Activated CD8-positive, alpha-beta T cell treated with anti-CD3 and anti-CD28 coated beads, Interleukin-2, amount 10 ng/mL, durations not matched to agents 7 days and 5 days (primary cell): ENCODE data around the gene IQSEC1. TPM values are rescaled to one million over a fixed set of nuclear protein-coding genes. Genes with fewer than 3 reads are reported as not detected.
A peak's percentile ranks its signal among the peaks of the same experiment; 100 is the strongest.

ENCODE experiments used
- ATAC-seq: fragments of 150-1000 bp; cut with Tn5 transposase; one replicate; pipeline ENCODE4 v1.10.0; 2021; ENCODE audit warnings: moderate library complexity
- CTCF ChIA-PET: fragments of 350-600 bp; sonication (Branson Sonifier 250); formaldehyde crosslinking; loops from one replicate; lab custom pipeline; 2021; ENCODE audit warnings: antibody characterized with exemption; lab: Charles Lee
- POLR2A ChIA-PET: fragments of 350-600 bp; sonication (Branson Sonifier 250); formaldehyde crosslinking; loops from one replicate; lab custom pipeline; 2021; ENCODE audit warnings: antibody characterized with exemption; lab: Charles Lee
- DNase-seq: peaks from one replicate; pipeline ENCODE4 v3.0.0-alpha.2; 2020
- H3K27ac Mint-ChIP-seq: one replicate; pipeline ENCODE4 v1.8.0; 2021; ENCODE audit warnings: mild to moderate bottlenecking, mixed read lengths
- H3K27me3 Mint-ChIP-seq: one replicate; pipeline ENCODE4 v1.8.0; 2021; ENCODE audit warnings: low read depth, mixed read lengths
- H3K36me3 Mint-ChIP-seq: one replicate; pipeline ENCODE4 v1.8.0; 2021; ENCODE audit warnings: low read depth, mixed read lengths
- H3K4me1 Mint-ChIP-seq: one replicate; pipeline ENCODE4 v1.8.0; 2021; ENCODE audit warnings: low read depth, mixed read lengths
- H3K4me3 Mint-ChIP-seq: one replicate; pipeline ENCODE4 v1.8.0; 2021; ENCODE audit warnings: mild to moderate bottlenecking, mixed read lengths
- H3K9me3 Mint-ChIP-seq: one replicate; pipeline ENCODE4 v1.8.0; 2022; ENCODE audit warnings: mixed read lengths; ENCODE audit not compliant: insufficient read depth
- total RNA-seq, 2 experiments: library from RNA; stranded (reverse); gene quantifications; one replicate each; pipeline ENCODE4 v1.2.3, GENCODE V29; 2021

Gene IQSEC1
- total RNA-seq, 2 experiments from 2014 or later = 47.8 to 53.8 TPM

- Mint-ChIP-seq H3K4me1 (peaks cover 17% of the 10 kb centered on the region), H3K9me3 (no peaks in the 10 kb centered on the region), H3K27ac (no peak overlapping the region), H3K4me3 (no peak overlapping the region), H3K27me3 (peaks cover 21% of the 10 kb centered on the region), H3K36me3 (no peaks in the 10 kb centered on the region)
- DNase-seq = no peak
- no peak for ATAC-seq
- CTCF ChIA-PET = interaction anchor here (0.9 to 3.1 kb wide), 35 partner anchors 9 to 557 kb away, joined by 3 to 49 read pairs (median 5); partner anchors contain the start of gene HDAC11
- POLR2A ChIA-PET = no interaction called here
These were observed 19.7 kb upstream of the IQSEC1 start for GRCh38 chr3:13092621-13093617.

GRCh38 chr3:13091898-13092611, 18.8 kb upstream of the IQSEC1 start:
- H3K27ac Mint-ChIP-seq = peak overlapping the region; percentile 51
- peak; percentile 88 for DNase-seq
- ATAC-seq = peak; percentile 91
- ChIA-PET CTCF (interaction anchor here (0.5 to 3.1 kb wide), 77 partner anchors 8 to 559 kb away, joined by 3 to 49 read pairs (median 4); partner anchors contain the start of gene HDAC11), POLR2A (interaction anchor here (0.6 to 0.8 kb wide), 2 partner anchors 22 to 42 kb away, joined by 3 read pairs; no protein-coding TSS in a partner anchor)
- H3K27me3 Mint-ChIP-seq = peaks cover 21% of the 10 kb centered on the region
- no peaks in the 10 kb centered on the region for H3K9me3 Mint-ChIP-seq
- H3K4me1 Mint-ChIP-seq = peaks cover 21% of the 10 kb centered on the region
- no peak overlapping the region for H3K4me3 Mint-ChIP-seq
- H3K36me3 Mint-ChIP-seq = no peaks in the 10 kb centered on the region

GRCh38 chr3:13088028-13089006, 15.1 kb upstream of the IQSEC1 start:
- POLR2A ChIA-PET = no interaction called here
- Mint-ChIP-seq H3K4me1 (peaks cover 28% of the 10 kb centered on the region), H3K4me3 (no peak overlapping the region), H3K9me3 (no peaks in the 10 kb centered on the region), H3K36me3 (no peaks in the 10 kb centered on the region), H3K27me3 (no peaks in the 10 kb centered on the region), H3K27ac (peak overlapping the region; percentile 32)
- DNase-seq (no peak), ATAC-seq (no peak)
- CTCF ChIA-PET = no interaction called here

GRCh38 chr3:13087320-13087990, 14.2 kb upstream of the IQSEC1 start:
- DNase-seq (no peak), ATAC-seq (no peak)
- CTCF ChIA-PET = interaction anchor here (1.0 kb wide), 1 partner anchor 9 kb away, joined by 3 read pairs; no protein-coding TSS in a partner anchor
- H3K4me3 Mint-ChIP-seq = no peak overlapping the region
- POLR2A ChIA-PET = no interaction called here
- no peaks in the 10 kb centered on the region for H3K9me3 Mint-ChIP-seq
- peaks cover 26% of the 10 kb centered on the region for H3K4me1 Mint-ChIP-seq
- H3K36me3 Mint-ChIP-seq = no peaks in the 10 kb centered on the region
- no peaks in the 10 kb centered on the region for H3K27me3 Mint-ChIP-seq
- H3K27ac Mint-ChIP-seq = no peak overlapping the region

- Mint-ChIP-seq H3K27ac (peak overlapping the region; percentile 27), H3K9me3 (no peaks in the 10 kb centered on the region), H3K36me3 (no peaks in the 10 kb centered on the region), H3K27me3 (peaks cover 3% of the 10 kb centered on the region), H3K4me3 (no peak overlapping the region), H3K4me1 (peaks cover 18% of the 10 kb centered on the region)
- peak; percentile 5 for ATAC-seq
- POLR2A ChIA-PET = no interaction called here
- no peak for DNase-seq
- CTCF ChIA-PET = interaction anchor here (1.0 kb wide), 1 partner anchor 8 kb away, joined by 3 read pairs; no protein-coding TSS in a partner anchor
These were observed 13.3 kb upstream of the IQSEC1 start for GRCh38 chr3:13086531-13086981.

GRCh38 chr3:13085846-13086179, 12.6 kb upstream of the IQSEC1 start:
- CTCF ChIA-PET = no interaction called here
- no peak overlapping the region for H3K27ac Mint-ChIP-seq

GRCh38 chr3:13085081-13085845, 12.0 kb upstream of the IQSEC1 start:
- peaks cover 3% of the 10 kb centered on the region for H3K27me3 Mint-ChIP-seq
- DNase-seq = no peak
- H3K4me3 Mint-ChIP-seq = no peak overlapping the region
- H3K9me3 Mint-ChIP-seq = no peaks in the 10 kb centered on the region
- H3K4me1 Mint-ChIP-seq = peaks cover 12% of the 10 kb centered on the region
- no peaks in the 10 kb centered on the region for H3K36me3 Mint-ChIP-seq
- ATAC-seq = no peak
- no peak overlapping the region for H3K27ac Mint-ChIP-seq
- ChIA-PET CTCF (no interaction called here), POLR2A (interaction anchor here (1.0 kb wide), 1 partner anchor 11 kb away, joined by 3 read pairs; no protein-coding TSS in a partner anchor)

More at GRCh38 chr3:13085846-13086179, 12.6 kb upstream of the IQSEC1 start:
- DNase-seq (no peak), ATAC-seq (no peak)
- no peaks in the 10 kb centered on the region for H3K36me3 Mint-ChIP-seq
- H3K9me3 Mint-ChIP-seq = no peaks in the 10 kb centered on the region
- POLR2A ChIA-PET = no interaction called here
- H3K4me1 Mint-ChIP-seq = peaks cover 12% of the 10 kb centered on the region
- no peak overlapping the region for H3K4me3 Mint-ChIP-seq
- peaks cover 3% of the 10 kb centered on the region for H3K27me3 Mint-ChIP-seq

GRCh38 chr3:13083898-13084297, 10.7 kb upstream of the IQSEC1 start:
- peaks cover 3% of the 10 kb centered on the region for H3K27me3 Mint-ChIP-seq
- ChIA-PET CTCF (interaction anchor here (1.2 kb wide), 1 partner anchor 9 kb away, joined by 12 read pairs; no protein-coding TSS in a partner anchor), POLR2A (no interaction called here)
- no peaks in the 10 kb centered on the region for H3K9me3 Mint-ChIP-seq
- DNase-seq = no peak
- no peak for ATAC-seq
- no peak overlapping the region for H3K4me3 Mint-ChIP-seq
- H3K4me1 Mint-ChIP-seq = peaks cover 25% of the 10 kb centered on the region
- no peak overlapping the region for H3K27ac Mint-ChIP-seq
- no peaks in the 10 kb centered on the region for H3K36me3 Mint-ChIP-seq

GRCh38 chr3:13083254-13083653, 10.0 kb upstream of the IQSEC1 start:
- no peak for ATAC-seq
- Mint-ChIP-seq H3K9me3 (no peaks in the 10 kb centered on the region), H3K27ac (peak overlapping the region; percentile 40), H3K27me3 (peaks cover 3% of the 10 kb centered on the region), H3K36me3 (no peaks in the 10 kb centered on the region), H3K4me1 (peaks cover 32% of the 10 kb centered on the region), H3K4me3 (no peak overlapping the region)
- POLR2A ChIA-PET = no interaction called here
- CTCF ChIA-PET = interaction anchor here (3.1 kb wide), 1 partner anchor 8 kb away, joined by 33 read pairs; no protein-coding TSS in a partner anchor
- no peak for DNase-seq

- DNase-seq (no peak), ATAC-seq (no peak)
- H3K9me3 Mint-ChIP-seq = no peaks in the 10 kb centered on the region
- H3K36me3 Mint-ChIP-seq = no peaks in the 10 kb centered on the region
- H3K27ac Mint-ChIP-seq = no peak overlapping the region
- CTCF ChIA-PET = interaction anchor here (3.1 kb wide), 1 partner anchor 9 kb away, joined by 33 read pairs; no protein-coding TSS in a partner anchor
- H3K27me3 Mint-ChIP-seq = peaks cover 3% of the 10 kb centered on the region
- H3K4me3 Mint-ChIP-seq = no peak overlapping the region
- POLR2A ChIA-PET = no interaction called here
- H3K4me1 Mint-ChIP-seq = peaks cover 33% of the 10 kb centered on the region
These were observed 9.4 kb upstream of the IQSEC1 start for GRCh38 chr3:13082677-13083076.
